Jurkat, Clone E6-1 (cell line): ENCODE measurements around the gene CDH22.

Experiments used
- DNase-seq: peaks from one replicate; pipeline ENCODE4 v3.0.0-alpha.2; 2011; ENCODE audit warnings: low read depth, low spot score
- H3K4me3 ChIP-seq: 2 replicates; pipeline ENCODE4 v1.5.1; 2011; ENCODE audit warnings: mild to moderate bottlenecking, low read length, control low read depth, moderate library complexity

Gene CDH22

DNA sequence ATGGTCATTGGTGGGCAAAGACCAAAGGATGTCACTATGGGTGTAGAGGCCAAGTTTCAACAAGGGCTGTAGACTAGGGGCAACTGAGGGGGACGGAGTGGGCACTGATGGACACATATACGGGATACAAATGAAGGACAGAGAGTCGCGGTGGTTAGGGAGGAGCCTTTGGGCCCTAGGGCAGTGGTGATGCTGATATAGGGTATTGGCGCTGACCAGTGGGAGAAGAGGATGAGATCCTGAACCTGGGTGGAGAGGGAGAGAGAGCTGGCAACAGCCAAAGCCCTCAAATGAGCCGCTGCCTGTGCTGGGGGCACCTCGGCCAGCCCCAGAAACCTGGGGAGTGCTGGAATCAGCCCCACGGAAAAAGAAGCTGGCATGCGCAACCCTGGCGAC, 1.6 kb downstream of the CDH22 start:
- DNase-seq = no peak
- H3K4me3 ChIP-seq = no peak overlapping the region

DNA sequence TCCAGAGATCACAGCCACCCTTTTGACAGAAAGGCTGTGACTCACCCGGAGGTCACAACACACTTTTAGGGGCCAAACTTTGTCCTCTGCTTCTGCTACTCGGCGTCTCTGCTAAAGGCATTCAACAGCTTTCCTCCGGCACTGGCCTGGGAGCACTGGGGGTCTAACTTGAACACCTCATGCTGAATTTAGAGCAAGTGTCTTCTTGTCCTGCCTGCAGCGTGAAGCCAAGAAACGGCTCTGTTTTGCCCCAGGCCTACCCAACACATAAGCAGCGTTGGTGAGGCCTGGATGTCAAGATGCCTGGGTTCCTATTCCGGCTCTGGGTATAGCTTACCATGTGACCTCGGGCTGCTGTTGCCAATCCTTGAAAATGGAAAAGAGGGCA, 2.3 kb downstream of the CDH22 start:
- no peak for DNase-seq
- no peak overlapping the region for H3K4me3 ChIP-seq

DNA sequence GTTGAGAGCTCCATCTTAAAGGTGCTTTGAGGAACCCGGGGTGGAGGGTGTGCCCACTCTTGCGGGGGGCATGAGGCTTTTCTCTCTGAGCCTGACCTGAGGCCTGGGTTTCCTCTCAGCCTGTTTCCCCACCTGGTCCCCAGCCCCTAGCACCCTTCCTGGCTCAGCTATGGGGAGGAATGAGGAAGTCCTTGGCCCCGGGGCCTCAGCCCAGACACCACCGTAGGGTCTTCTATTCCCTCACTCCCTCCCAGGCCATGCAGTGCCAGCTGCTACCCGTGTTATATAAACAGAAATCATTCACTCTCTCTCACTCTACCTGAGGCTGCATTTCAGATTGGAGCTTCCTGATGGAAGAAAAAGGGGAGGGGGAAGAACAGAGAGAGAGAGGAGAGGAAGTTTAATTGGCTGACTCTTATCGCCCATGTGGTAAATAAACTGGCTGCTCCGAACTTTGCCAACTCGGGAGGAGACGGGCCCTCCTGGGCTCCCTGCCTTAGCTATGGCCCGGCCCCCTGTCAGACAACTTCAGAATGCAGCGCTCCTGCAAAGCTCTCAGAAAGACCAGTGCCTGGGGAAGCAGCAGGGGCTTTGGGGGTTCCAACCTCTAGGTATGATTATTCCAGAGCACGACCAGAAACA, 2.8 kb downstream of the CDH22 start:
- no peak for DNase-seq
- H3K4me3 ChIP-seq = no peak overlapping the region

DNA sequence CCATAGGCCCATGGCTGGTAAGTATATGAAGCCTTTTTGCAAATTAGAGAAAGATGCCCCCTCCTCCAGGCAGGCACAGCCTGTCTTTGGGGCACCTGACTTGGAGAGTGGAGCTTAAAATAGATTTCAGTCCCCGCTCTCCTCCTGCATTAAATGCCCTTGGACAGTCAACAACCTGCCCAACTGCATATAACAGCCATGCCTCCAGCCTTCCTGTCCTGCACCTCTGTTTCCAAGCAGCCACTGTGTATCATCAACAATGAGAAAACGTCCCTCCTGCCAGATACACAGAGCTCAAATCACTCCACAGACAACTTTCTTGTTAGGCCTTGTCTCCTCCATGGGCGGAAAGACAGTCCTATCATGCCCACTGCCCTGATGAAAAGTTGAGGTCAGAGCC, 3.4 kb downstream of the CDH22 start:
- no peak overlapping the region for H3K4me3 ChIP-seq
- no peak for DNase-seq

DNA sequence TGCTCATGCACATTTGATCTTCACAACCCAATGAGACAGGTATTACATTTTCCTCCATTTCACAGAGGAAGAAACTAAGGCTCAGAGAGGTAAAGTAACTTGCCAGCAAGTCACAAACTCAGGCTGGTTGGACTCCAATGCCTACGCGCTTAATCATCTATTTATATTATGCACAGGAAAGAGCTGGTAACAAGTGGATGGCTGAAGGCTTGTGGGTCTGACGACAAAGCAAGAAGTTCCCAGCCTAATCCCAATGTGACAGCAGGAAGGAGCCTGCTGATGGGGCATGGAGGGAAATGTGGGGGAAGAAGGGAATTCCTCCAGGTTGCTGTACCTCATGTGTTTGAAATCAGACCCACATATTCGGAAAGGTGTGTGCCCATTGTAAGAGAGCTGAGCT, 3.9 kb downstream of the CDH22 start:
- DNase-seq = no peak
- H3K4me3 ChIP-seq = no peak overlapping the region

DNA sequence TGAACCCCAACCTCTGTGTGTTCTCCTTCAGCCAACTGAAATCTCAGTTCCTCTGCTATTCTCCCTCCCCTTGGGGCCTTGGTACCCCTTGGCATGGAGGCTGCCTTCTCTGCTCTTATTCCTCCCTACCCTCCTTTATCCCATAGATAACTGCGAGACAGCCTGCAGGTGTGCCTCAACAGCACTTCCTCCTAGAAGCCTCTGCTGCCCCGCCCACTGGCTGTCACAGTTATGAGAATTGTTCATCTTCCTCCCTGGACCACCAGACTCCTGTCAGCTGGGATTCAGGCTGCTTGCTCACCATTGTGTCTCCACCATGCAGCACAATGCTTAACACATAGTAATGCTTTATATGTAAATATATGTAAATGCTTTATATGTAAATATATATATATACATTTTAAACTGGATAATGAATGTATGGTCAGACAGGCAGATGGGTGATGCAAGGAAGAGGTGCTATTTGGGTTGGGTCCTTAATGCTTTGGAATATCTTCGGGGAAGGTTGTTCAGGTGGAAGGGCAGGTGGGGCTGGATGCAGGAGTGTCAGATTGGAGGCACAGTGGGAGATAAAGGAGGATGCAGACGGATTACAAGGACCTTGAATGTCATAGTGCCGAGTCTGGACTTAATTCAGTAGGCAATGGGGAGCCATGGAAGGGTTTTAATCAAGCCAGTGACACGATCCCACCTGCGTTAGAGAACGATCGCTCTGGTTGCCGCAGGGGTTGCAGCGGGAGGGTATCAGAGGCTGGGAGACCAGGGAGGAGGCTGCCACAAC, 4.9 kb downstream of the CDH22 start:
- DNase-seq = no peak
- H3K4me3 ChIP-seq = no peak overlapping the region

DNA sequence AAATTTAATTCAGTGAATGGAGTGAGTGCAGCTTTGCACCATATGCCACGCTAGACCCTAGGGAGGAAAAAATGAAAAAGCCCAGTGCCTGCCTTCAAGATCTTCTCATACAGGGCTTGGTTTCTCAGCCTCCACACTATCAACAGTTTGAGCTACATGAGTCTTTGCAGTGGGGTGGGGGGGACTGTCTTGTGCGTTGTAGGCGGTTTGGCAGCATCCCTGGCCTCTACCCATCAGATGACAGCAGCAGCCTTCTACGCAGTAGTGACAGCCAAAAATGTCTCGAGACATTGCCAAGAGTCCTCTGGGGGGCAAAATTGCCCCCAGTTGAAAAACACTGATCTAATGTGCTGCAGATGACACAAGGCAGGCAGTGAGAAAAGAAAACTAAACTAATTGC, 6.2 kb downstream of the CDH22 start:
- no peak for DNase-seq
- no peak overlapping the region for H3K4me3 ChIP-seq

DNA sequence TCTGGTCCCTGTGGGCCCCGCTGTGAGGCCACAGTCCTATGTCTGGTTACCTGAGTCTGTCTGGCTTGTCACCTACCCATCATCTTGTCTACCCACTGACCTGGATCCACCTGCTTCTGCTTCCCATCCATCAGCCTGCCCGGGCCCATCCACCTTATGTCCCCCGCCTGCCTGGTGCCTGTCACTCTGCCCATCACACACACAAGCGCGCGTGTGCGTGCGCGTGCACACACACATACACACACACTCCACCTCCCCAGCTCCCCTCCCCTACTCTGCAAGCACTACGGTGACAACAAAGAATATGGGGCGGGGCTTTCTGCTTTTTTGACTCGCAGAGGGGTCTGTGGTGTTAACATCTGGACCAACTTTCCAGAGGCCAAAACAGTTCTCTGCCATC, 8.0 kb downstream of the CDH22 start:
- no peak for DNase-seq
- H3K4me3 ChIP-seq = no peak overlapping the region

DNA sequence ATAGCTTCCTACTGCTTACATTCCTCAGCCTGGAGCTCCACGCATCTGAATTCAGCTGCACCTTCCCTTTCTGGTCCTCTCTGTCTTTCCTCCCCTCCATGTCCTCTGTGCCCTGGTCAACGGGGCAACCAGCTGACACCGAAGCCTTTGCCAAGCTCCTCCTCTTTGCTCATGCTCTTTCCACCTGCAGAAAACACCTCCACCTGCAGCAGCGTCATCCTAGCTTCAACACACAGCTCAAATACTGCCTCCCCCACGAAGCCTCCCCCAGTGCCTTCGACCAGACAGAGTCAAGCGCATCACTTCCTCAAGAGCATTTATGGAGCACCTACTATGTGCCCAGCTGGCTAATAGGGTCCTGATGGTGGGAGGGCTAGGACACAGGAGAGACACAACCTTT, 9.2 kb downstream of the CDH22 start:
- H3K4me3 ChIP-seq = no peak overlapping the region

DNA sequence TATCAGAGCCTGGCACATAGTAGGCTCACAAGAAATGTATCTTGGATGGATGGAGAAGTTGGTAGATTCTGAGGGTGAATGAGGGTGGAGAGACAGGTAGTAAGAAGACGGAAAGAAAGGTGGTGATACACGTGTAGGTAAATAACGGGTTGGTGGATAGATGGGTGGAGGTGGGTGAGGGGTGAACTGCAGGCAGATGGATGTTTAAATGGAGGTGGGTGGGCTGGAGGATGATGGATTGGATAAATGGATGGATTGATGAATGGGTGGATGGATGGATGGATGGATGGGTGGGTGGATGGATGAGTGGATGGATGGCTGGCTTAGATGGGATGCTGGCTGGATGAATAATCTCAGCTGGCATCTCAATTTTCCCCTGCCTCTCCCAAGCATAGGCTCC, 9.9 kb downstream of the CDH22 start:
- H3K4me3 ChIP-seq = no peak overlapping the region
- DNase-seq = no peak

More for the DNA sequence above, 9.2 kb downstream of the CDH22 start:
- no peak for DNase-seq

DNA sequence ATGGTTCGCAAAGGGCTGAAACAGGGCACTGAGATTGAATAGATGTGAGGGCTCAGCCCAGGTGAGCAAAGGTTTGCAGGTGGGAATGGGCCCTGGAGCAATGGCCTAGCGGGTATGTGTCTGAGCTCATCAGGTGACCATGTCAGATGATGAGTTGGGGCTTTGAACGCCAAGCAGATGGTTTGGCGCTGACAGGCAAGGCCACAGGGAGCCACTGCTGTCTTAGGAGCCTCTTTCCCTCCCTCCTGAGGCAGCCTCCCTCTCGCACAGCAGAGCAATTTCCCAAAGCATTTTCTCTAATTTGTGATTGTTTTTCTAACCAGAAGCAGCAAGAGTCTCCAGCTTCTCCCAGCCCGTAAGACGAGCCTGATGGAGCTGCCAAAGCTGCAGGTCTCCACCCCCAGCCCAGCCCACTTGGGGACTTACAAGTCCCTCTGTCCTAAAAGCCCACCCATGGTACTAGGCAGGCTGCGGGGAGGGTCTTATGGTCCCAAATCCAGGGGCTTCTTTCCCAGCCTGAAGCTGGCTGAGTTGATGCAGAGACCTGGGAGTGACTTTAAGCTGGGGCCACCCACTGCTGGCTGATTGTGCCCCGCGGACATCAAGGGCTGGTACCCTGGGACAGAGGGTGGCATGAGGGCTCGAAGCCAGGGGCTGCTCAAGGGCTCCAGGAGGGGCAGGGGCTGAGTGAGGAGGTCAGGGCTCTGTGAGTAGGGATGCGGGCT, 11.6 kb downstream of the CDH22 start:
- no peak for DNase-seq
- H3K4me3 ChIP-seq = no peak overlapping the region

DNA sequence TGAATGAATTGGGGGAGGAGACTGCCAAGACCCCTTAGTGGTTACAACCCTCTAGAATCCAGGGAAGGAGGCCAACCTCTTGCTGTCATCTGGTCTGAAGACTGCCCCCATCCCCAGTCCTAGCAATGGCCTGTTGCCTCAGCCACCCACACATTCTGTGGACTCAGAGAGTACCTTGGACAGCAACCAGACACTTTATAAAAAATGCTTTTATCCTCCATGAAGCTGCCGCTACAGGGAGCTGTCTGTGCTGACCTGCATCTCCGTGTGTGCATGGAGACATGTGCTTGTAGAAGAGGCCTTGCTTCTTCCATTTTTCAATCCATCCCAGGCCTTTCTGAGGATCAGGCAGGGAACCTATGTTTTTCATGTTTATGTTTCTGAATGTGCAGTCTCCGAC, 15.2 kb downstream of the CDH22 start:
- no peak overlapping the region for H3K4me3 ChIP-seq
- peak; percentile 52 for DNase-seq

DNA sequence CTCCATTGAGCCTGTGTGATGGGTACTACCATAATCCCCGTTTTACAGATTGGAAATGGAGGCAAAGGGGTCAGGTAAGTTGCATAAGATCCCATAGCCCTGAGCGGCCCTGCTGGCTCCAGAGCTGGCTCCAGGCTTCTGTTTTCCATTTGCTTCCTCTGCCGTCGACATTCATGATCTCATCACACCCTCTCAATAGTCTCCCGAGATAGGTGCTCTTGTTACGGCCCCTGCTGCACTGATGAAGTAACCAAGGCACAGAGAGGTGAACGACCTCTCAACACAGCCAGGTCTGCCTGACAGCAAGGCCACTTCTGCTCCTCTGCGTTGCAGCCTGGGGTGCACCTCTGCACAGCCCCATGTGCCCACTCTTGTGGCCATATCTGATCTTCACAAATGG, 16.9 kb downstream of the CDH22 start:
- no peak overlapping the region for H3K4me3 ChIP-seq
- DNase-seq = no peak

DNA sequence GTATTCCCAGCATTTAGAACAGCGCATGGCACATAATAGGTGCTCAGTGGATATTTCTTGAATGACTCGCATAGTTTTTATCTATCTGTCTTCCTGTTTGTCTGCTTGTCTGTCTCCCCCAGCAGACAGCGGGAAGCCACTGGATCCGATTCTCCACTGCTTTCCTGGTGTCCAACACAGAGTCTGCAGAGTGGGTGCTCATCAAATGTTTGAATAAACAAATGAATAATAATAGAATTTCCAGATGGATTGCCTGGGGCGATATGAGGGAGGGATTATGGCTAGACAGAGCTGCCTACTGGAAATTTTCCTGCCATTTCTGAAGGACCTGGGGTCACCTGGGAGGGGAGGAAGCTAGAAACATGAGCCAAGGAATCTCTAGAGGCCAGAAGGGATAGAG, 18.9 kb downstream of the CDH22 start:
- DNase-seq = no peak
- H3K4me3 ChIP-seq = no peak overlapping the region

DNA sequence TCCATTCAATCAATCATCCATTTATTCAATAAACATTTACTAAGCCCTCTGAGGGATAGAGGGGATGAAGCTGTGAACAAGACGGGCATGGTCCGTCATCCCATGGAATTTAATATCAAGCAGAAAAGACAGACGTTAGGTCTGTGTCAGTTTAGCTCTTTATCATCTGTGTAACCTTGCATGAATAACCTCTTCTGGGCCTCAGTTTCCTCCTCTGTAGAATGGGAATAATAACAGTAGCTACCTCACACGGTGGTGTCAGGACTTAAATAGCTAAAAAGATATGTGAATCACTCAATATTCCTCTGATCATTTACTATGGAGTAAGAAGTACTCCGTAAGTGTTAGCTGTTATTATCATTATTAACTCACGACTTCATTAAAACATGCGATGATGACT, 21.3 kb downstream of the CDH22 start:
- no peak overlapping the region for H3K4me3 ChIP-seq
- no peak for DNase-seq

DNA sequence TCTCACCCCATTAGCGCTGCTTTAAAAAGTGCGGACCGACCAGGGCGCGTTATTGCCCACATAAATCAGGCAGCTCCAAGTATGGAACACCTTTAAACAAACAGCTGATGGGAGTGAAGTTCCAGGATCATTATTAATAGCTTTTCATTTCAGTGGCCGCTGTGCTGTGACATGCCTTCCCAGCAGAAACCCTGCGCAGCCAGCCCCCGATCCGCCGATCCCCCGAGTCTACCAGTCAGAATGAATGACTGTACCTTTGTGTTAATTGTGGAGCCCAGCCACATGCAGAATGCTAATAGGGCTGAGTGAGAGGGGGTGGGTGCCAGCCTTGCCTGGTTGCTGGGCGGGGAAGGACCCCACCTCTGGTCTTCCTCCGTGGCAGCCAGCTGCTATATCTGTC, 21.9 kb downstream of the CDH22 start:
- H3K4me3 ChIP-seq = no peak overlapping the region
- DNase-seq = no peak

DNA sequence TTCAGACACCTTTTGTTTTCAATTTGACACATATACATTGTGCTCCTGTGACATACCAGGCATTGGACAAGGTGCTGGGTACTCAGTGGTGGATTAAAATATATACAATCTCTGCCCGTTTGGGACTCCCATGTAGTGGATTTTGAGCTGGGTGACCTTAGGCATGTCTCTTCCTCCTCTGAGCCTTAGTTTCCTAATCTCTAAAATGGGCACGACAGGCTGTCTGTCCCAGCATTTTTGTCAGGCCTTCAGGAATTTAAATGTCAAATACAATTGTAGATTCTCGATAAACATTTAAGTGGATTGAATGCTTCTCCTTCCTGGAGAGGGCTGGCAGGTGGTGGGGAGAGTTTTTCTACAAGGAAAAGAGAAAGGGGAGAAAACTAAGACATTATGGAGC, 22.6 kb downstream of the CDH22 start:
- H3K4me3 ChIP-seq = no peak overlapping the region
- DNase-seq = no peak

DNA sequence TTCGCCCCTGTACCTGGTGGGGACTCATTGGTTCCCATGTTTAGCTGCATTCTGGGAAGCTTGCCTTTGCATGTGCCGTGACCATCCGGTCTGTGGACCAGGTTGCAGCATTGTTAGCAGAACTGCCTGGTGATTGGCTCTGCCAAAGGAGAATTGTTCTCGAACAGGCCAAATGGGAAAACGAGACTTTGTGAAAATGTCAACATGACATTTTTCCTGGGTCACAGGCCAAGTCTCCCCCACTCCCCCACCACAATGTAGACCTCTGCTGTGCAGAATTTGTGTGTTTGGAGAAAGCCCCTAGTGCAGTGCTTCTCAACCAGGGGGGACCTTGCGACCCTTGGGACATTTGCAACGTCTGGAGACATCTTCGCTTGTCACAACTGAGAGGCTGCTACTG, 23.2 kb downstream of the CDH22 start:
- no peak overlapping the region for H3K4me3 ChIP-seq
- DNase-seq = no peak

DNA sequence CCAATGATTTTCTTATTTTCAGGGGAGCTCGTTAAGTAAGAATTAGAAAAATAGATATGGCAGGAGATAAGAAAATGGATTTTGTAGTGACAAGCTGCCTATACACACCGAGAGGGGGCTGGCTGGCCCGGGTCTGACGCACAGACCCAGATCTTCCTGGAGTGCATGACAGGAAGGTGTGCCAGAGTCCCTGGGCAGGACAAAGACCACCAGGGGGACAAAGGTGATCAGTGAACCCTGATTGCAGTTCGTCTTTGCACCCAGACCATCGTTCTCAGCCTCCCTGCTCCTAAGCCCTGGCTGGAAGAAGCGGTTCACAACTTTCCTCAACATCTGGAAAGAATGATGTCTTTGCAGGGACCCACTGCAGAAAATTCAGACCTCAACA, 24.3 kb downstream of the CDH22 start:
- DNase-seq = no peak
- H3K4me3 ChIP-seq = no peak overlapping the region

DNA sequence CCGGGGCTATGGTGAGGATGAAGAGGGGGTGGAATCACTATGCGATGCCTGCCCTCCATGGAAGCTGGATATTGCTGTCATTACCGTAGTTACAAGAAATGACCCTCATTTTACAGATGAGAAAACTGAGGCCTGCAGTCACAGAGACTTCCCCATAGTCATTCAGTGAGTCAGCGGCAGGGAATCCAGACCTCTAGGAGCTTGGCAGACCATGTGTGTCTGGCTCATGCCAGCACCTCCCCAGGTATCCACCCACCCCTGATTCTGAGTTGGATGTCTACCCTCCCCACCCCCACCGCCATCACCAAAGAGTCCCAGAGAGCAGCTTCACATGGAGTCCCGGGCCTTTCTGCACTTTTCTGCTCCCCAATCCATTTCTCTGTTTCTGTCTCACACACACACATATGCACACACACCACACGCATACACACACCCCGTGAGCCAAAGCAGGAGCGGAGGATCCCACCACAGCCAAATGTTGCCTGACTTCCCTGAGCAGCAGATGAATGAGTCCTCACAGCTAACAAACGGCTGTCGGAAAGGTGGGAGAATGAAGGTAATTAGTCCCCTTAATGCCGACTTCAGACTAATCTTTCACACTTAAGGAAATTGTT, 24.8 kb downstream of the CDH22 start:
- no peak for DNase-seq
- no peak overlapping the region for H3K4me3 ChIP-seq
